Kidney glomerular epithelial cell (primary cell): ENCODE measurements around the gene HOXC5.
"Not testable (repeated sequence)": the region's sequence is repeated elsewhere in the genome, so short reads cannot be mapped to it uniquely, and the experiment has no call there.

ENCODE experiments used
- DNase-seq: peaks from one replicate; lab custom pipeline; 2025; lab: John Stamatoyannopoulos, UW

Gene HOXC5

DNA sequence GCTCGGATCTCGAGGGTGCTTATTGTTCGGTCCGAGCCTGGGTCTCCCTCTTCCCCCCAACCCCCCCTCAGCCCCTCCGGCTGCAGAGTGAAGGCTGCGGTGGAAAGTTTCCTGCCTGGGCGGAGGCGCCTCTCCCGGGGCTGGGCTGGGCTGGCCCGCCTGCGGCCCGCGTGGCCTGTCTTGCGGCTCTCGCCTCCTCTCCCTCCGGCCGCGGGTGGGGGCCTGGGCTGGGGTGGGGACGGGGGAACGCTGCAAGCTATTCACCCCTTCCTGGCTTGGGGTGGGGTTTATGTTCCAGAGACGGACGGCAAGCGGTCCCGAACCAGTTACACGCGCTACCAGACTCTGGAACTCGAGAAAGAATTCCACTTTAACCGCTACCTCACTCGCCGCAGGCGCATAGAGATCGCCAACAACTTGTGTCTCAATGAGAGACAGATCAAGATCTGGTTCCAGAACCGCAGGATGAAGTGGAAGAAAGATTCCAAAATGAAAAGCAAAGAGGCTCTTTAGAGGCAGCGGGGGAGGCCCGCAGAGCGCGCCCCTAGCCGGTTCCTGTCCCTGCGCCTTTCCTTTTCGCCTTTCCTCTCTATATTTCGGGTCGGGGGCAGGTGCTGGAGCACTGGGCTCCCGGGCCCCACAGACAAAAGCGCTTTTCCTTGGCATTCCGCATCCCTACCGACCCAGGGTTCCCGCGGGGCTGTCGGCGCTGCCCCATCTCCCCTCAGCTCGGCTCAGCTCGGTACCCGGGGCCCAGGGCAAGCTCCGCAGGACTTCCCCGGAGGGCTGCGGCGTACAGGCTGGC, 1.3 kb downstream of the HOXC5 start:
- DNase-seq, result no peak

DNA sequence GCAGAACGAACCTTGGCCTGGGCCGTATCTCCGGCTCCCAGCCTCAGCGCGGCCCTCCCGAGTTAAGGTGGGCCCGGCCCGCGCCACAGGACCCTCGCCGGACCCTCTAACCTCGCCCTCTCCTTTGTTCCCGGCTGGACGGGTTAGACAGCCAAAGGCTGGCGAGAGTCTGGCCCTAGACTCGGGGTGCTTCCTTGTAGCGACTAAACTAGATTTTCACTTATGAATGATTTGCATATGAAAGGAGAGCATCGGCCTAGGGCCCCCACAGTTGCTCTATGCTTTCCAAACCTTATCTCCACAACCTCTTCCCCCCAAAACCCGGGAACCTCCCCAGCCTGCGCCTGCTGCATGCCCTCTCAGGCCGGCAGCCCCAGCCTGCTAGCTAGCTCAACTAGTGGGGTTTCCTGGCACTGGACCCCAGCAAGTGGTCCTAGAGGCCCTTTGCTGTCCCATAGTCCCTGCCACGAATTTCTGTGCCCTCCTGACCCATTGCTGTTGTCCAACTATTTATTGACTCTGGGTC, 2.0 kb downstream of the HOXC5 start:
- no peak for DNase-seq

DNA sequence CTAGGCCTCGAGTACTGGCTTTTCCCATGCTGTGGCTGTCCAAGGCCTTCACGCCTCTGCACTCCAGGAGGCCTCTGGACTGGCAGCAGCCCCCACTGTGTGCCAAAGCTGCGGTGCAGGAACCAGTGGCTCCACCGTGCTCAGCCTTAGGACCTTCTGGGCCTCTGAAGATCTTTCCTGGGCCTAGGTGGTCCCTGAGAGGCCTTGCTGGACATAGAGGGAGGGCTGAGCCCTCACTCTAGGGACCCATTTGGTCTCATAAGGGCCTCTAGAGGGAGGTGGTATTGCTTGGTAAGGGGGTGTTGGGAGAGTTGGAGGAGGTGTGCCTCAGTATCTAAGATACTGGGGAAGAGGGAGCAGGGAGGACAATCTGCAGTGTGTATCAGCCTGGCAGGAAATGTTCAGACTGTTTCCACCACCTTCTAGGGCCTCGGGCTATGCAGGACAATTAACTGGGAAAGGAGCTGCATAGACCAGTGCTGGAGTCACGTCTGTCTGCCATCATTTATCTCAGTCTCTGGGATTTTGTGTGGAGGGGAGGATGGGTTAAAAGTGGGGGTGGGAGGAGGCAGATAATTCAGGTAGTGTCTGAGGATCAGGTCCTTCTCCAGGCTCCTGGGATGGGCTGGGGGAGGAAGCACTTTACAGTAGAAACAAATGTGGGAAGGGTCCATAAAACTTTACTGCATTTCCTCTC, 2.9 kb downstream of the HOXC5 start:
- no peak for DNase-seq

DNA sequence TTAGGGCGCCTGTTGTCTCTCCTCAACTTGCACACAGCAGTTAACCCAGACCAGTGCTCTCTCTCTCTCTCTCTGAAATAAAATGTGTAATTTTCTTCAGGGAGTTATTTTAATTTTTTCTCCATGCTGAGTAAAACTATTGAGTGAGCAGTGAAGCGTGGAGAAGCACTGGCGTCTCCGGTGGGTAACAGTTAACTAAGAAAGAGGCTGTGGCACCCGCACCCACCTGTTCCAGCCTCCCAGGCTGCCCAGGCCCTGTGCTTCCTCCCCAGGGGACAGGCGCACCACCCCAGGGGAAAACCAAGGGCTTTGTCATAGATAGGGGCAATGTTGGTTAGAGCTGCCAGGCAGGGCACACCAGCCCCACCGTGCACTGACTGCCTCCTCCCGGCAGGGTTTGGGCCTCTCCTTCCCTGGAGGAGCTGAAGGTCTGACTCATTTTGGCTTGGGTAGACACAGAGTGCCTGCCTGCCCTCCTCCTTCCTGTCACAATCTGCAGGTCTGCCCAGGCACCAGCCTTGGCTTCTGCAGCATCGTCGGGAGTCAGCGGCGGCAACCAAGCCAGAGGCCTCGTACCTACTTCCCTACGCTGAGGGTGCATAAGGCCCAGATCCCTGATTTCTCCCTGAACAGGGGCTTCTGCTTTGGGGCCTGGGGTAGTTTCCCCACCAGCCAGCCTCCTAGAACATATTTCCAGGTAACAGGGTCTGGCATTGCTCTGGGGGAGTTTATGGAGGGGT, 3.9 kb downstream of the HOXC5 start:
- DNase-seq, result peak; percentile 70

DNA sequence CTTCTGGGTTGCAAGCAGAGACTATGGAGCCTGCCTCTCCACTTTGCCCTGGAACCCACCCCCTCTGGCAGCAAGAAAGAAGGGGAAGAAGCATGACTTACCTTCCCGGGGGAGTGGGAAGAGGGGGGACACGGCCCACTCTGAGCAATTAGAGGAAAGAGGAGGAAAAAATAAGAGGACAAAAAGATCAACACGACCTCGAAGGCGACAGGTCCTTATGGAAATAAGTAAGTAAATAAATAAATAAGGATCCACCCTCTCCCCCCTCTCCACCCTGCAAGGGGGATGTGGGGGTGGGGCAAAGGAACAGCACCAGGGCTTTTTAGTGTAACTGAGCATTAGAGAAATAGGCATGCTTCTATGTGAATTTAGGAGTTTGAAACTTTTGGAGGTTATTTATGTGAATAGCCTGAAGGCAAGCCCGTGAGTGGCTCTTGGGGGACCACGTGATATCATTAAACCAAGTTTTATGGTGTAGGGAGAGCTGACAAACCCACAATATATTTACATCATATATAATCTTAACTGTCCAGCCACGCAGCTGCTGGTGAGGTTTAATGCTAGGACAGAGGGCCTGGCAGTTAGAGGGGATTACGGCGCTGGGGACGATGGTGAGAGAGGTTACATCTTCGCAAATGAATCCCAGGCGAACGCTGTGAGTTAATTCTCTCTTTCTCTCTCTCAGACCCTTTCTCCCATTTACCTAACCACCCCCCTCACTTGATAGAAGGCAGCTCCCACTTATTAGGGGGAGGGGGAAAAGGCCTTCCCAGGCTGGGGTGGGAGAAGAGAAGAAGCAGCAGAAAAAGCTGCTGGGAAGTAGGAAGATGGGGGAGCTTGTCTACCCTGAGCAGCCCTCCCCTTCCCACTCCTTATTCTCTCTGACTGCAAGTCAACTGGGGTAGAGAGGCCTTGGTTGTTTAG, 4.8 kb downstream of the HOXC5 start:
- no peak for DNase-seq

DNA sequence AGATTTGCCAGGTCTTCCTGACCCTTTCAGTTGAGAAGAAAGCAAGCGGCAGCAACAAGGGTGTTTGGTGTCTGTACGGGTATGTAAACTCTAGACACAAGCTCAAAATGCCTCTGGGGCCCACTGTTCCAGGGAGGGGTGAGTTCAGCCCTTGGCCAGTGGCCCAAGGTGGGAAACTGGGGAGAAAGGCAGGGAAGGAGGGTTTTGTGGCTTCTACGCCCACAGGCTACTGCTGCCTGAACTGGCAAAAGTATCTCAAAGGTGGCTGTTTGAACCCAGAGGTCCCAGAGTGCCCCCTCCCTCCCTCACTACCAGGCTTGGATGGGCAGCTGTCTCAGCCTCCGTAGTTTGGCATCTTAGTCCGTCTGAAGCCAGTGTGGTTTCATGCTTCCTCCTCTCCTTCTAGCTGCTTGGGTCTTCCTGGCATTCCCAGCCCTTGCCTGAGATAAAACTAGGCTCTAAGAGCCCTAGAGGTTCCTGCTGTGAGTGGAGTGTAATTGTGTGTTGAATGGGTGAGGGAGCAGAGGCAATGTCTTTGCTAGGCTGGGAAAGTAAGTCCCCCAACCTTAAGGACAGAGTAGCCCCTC, 5.5 kb downstream of the HOXC5 start:
- DNase-seq, result no peak

DNA sequence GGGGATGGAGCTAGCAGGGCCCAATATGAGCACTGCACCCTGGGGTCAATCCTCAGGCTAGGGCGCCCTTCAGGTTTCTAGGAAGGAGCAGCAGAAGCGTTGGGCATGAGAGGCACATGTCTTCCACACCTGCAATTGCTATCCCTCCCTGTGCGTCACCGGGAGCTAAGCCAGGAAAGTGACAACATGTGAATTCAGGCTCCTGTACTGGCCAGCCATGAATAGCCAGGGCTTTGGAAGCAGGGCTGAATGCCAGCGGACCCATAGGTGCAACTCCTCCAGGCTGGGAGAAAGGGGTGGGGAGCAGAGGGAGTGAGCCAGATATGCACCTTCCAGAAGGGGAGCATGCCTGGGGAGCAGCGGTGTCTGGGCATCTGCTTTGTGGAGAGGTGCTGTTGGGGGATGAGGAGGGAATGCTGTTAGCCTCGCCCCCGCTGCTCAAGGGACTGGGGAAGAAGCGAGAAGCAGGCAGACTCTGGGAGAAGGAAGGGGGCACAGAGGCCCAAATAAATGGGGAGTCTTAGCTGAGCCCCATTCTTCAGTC, 6.1 kb downstream of the HOXC5 start:
- no peak for DNase-seq

DNA sequence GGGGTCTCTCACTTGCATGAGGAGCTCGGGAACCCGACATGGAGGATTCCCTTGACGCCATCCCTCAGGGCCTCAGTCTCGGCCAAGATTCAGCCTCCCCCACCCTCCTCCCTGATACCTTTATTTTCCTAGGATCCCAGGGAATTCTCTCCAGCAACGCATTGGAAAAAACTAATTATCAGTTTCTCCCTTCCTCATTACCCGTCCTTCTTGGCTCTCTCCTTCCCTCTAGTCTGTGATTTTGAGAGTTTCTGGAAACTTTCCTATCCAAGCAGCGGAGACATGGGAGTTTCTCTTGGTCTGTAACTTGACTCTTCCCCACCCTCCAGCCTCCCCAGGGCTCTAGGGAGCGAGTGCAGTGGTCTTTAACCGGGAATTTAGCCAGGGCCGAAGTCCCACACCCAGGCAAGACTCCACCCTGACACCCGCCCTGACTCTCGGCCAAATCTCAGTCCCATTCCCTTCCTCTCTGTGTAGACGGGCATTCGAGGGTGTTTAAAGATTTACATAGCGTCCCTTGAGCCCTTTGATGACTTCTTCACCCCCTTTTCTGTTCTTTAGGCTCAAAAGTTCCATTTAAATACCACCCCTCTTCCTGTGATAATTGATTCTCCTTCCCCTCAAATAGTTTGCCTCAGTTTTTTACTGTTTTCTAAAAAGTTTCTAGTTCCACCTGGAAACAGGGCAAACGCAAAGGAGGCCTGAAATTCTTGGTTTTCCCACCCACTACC, 6.7 kb downstream of the HOXC5 start:
- no peak for DNase-seq

DNA sequence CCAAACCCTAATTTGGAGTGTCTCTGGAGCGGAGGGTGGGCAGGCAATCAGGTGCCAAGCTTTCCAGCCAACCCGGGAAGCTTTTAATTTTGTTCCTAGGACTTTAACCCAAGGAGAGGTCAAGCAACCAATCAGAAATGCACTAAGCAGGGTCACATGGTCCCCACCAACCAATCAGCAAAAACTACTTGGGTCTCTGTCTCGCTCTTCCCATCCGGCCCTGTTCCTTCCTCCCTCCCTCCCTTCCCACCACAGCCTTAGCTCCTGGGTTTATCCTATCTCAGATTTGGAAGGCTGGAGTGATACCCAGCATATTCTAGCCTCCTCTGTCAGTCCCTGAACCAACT, 7.3 kb downstream of the HOXC5 start:
- no peak for DNase-seq

DNA sequence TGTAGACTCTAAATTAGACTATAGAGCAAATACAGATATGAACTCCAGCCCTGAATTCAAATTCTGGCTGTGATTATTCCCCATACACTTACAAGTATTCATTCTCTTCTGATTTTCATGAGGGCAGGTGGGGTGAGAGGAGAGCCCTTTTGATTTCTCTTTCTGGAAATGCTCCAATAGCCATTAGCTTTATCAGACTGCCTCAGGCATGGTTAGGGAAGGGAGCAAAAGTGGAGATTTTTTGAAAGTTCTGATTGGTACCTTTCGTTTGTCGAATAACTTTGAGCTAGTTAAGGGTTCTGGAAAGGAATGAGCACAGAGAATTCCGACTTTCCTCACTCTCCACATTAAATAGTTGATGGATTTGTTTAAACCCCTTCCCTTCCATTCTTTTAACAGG, 7.8 kb downstream of the HOXC5 start:
- no peak for DNase-seq

DNA sequence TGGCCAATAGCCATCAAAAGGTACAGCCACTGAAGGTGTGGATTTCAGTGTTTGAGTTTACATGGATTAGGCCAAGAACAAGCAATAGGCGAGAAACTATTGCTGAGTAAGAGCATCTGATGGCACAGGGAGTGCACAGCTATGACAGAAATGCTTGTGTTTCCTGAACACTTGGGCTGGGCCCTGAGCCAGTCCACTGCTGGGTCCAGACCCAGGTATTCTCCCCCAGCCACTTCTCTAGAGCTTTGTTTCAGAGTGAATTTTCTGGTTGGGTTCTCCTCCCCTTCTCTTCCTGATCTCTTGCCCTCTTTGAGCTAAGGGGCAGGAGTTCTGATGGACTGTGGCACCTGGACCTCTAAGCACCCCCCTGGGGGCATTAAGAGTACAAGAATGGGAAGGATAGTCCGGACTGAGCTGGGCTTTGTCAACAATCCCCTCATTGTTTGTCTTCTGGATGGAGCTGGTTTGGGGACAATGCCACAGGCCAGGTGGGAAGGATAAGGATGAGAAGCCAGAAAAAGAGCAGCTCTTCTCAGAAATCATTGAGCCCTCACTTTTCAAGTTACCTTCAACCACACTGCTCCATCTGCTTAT, 8.3 kb downstream of the HOXC5 start:
- DNase-seq, result no peak

DNA sequence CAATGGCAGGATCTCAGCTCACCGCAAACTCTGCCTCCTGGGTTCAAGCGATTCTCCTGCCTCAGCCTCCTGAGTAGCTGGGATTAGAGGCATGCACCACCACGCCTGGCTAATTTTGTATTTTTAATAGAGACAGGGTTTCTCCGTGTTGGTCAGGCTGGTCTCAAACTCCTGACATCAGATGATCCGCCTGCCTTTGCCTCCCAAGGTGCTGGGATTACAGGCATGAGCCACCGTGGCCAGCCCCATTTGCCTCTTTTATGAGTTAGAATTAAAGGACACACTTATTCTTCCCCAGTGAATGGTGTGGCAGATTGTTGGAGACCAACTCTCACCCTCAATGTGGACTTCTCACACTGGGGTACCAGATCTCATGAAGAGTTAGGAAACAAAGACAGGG, 9.2 kb downstream of the HOXC5 start:
- not testable (repeated sequence) for DNase-seq

DNA sequence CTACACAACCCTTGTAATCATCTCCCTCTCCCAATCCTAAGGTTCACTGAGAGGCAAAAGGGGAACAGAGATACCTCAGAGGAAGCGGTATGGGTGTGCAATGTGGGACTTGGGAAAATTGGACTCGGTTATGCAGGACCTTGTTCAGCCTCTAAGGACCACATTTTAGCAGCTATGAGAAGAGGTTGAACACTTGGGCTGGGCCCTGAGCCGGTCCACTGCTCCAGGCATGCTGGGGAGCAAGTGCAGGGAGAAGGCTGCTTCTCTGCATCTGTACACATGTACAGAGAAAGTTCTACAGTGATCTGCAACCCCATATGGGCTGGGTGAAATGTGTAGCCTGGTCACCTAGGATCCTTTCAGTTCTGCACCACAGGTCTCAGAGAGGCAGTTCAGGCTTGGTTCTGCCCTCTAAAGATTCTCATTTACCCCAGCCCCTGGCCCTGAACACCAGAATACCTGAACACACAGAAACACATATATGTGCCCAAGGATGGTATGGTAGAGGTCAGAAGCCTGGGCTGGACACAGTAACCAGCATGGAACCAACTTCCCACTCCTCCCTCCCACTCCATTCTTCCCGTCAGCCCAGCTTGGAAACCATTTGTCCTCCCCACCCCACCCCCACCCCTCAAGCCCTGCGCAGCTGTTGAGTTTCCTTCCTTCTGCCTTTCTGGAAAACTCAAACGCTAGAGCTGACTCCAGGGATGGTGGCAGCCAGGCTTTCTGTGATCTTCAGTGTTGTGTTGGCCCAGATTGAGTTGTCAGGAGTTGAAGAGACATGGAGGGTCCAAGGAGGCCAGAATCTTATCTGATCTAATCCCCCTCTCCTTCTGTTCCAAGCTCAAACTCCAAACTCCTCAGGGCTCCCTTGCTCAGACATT, 10.4 kb downstream of the HOXC5 start:
- DNase-seq, result no peak

DNA sequence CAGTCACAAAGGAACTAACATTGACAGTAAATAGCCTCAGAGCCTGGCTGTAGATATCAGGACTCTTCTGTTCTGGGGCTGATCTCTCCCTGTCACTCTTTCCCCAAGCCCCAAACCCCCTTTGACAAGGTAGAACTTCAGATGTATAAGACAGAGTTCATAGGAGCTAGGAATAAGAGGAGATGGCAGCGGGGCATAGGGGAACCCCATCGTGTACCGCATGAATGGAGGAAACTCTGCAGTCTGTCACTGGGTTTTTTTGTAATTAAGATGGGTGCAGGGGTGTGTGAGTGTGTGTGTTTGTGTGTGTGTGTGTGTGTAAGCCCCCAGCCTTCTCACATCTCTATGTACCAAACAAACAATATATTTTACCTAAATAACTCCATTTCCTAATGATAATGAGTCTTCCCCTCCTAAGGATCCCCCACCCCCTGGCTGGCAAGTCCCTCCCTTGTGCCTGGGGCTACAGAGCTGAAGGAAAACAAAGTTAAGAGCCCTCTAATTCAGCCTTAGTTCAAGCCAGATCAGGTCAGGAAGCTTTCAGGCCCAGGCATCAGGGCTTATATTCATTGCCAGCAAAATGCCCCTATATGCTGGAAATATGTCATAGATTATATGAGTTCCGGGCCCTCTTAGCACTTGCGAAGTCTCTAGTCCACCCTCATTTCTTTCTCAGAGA, 11.7 kb downstream of the HOXC5 start:
- DNase-seq, result no peak

DNA sequence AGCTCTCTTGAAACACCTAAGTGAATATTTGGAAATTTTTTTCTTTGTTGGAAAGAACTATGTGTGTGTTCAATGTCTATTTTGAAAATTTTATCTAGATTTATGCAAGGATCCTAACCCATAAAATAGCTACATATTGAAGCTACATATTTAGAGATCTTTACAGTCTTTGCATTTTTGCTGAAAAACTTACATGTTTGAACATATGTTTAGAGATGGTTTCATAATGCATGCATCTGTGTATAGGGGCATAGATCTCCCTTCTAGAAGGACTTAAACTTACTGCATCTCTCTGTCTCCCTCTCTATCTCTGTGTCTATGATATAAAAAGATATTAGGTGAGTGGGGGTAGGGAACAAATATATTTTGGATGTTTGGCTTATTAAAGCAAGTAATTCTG, 12.6 kb downstream of the HOXC5 start:
- no peak for DNase-seq

DNA sequence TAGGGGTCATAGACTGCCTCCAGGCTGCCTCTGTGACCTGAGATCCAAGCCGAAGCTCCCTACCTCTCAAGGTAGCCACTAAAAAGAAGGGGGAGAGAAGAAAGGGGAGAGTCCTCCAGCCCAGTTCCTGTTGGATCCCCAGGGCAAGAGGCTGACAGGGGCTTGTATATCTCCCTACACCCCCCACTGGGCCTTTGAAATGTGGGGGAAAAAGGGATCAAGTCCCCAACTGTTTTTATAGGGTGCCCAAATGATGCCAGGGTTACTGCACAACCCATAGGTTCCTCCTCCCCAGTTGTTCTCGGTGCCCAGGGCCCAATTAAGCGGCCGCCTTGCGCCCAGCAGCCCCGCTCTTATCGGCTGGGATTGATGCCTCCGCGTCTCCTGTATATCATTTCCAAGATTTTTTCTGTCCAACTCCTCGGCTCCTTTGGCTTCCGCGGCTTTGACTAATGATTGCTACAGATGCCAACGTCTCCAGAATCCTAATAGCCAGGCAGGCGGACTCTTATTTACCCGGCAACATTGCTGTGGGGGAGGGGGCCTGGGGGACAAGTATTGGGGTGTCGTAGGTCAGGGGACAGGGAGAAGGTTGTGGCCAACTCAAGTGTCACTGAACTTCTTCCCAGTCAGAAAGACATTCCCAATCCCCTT, 13.1 kb downstream of the HOXC5 start:
- DNase-seq, result no peak

DNA sequence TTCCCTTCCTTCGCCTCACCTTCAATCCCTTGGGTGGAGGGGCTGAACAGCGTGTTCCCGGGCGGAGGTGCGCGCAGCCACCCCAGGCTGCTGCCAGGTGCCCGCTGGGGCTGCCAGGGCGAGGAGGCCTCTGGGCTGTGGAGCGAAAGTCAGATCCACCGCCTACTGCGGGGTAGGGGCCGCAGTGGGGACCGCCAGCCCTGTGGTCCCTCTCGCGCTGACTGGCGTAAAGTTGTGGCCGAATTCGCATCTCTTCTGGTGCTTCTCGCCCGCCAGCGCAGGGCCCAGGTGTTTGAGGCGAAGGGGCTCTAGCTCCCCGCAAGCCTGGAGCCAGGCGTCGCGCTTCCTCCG, 13.9 kb downstream of the HOXC5 start:
- no peak for DNase-seq
